Thyroid gland (tissue), 4 donors: ENCODE data around the gene CHAF1A.

Source experiments
- CTCF ChIP-seq, 6 experiments: fragments of 200-600 bp in 3 of 6; fragments of 450-650 bp in 3 of 6; sonication (generic) in 3 of 6; IDR thresholded peaks; one replicate each; pipeline ENCODE4 v1.5.1; 2016 to 2019; ENCODE audit warnings: antibody characterized with exemption in 6 of 6, mild to moderate bottlenecking in 2 of 6, inconsistent platforms in 1 of 6, moderate library complexity in 1 of 6
- POLR2A ChIP-seq, 2 donors: fragments of 450-650 bp; IDR thresholded peaks; one replicate each; pipeline ENCODE4 v1.6.1; 2017; ENCODE audit warnings: antibody characterized with exemption in 2 of 2, mild to moderate bottlenecking in 2 of 2, moderate library complexity in 1 of 2

DNA sequence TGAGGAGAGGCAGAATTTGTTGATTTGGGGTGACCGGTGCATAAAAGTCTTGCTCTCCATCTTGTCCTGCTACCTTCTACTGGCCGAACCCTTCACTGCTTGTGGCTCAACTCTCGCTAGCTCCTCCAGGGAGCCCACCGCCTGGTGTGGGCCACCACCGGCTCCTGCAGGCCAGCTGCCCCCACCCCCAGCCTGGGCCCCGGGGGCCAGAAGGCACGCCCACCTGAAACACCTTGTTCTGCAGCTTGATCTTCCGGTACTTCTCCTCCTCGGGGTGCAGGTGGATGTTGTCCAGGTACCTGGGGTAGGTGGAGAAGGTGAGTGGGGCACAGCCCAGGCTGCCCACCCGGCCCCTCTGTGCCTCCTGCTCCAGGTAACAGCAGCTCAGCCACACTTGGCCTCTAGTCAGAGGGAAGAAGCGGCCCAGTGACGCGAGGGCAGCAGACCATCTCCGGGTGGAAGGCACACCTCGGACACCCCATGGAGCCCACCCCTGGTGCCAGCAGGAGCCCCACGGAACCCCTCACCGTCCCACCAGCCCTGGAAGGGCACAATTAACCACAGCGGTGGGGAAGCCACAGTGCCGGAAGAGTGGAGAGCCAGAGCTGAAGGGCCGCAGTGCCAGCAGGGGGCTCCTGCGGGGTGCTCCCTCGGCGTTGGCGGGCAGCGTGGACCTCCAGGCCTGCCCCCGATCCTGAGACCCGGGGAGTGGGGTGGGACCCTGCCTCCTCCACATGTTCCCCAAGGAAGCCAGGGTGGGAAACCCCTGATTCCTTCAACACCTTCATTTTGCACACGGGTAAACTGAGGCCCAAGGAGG, 45.1 kb downstream of the CHAF1A start:
- TF ChIP-seq CTCF (IDR thresholded peaks at IDR 0.05) (no peak), POLR2A (IDR thresholded peaks at IDR 0.05) (no peak)
